H54 (cell line): Measurements from ENCODE around the gene CXCL3.
A peak's percentile ranks its signal among the peaks of the same experiment; 100 is the strongest.
"Not testable (repeated sequence)": the region's sequence is repeated elsewhere in the genome, so short reads cannot be mapped to it uniquely, and the experiment has no call there.

ENCODE experiments used
- DNase-seq: peaks from one replicate; pipeline ENCODE4 v3.0.0; 2011; ENCODE audit warnings: low spot score, mixed read lengths; ENCODE audit not compliant: insufficient read length
- FAIRE-seq: peaks from 3 replicates; lab custom pipeline; 2011; peaks lifted over from hg19 to GRCh38; lab: Jason Lieb, UNC
- POLR2A ChIP-seq: IDR thresholded peaks from 2 replicates; pipeline ENCODE4 v1.6.1; 2011; ENCODE audit warnings: low read depth, mild to moderate bottlenecking, low read length

The CXCL3 gene

DNA sequence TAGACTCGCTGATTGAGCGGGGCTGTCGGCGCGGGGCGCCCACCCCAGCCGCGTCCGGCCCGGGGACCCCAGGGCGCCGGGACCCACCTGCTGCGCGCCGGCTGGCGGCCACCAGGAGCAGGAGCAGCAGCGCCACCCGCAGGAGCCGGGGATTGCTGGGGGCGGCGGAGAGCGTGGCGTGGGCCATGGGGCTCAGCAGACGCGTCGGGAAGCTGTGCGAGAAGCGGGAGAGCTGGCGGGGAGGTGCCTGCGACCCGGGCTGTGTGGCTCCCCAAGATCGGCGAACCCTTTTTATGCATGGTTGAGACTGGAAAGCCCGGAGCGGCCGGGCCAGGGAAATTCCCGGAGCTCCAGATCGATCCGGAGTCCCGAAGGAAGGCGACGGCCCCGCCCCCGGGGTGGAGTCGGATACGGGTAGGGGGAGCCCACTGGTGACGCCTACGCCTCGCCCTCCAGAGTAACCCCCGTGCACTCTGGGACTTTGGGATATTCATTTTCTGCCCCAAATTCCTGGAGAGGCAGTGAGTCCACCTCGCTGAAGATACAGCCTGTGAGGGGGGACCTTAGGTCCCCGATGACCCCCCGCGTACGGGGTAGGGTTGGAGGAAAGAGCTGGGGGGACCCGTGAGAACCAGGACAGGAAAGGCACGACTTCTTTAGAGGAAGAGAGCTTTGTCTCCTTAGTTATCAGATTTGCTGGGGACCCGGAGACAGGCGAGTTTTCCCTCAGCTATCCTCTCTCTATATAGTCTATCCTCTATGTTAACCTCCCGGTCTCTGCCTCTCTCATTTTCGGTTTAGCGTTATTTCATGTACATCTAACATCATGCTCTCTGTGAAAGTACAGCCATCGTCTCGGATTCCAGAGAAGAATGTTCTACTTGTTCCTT, at the start of gene CXCL3:
Gene CXCL3 (minus strand): TSS at position 265 of the 890 bp plus-strand sequence. CDS start 78 bp downstream, at position 187.
- peak; percentile 33 for DNase-seq
- TF ChIP-seq POLR2A = peak; percentile 25; the same call in 1 of the 2 replicates
- no peak for FAIRE-seq

DNA sequence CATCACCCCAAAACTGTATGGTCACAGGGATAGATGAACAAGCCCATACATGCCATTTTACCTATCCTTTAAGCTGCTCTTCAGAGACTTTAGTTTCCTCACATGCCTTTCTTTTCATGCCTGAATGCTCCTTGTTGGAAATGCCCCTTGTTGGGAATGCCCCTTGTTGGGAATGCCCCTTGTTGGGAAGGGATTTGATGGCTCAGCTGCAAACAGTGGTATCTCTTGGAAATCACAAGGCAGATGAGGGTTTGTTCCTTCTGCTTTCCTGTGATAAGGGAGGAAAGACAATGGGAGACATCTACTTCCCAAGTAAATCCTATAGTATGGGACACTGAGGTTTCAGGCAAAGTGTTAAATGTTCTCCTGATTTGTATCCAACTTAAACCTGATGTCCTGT, 49.0 kb upstream of the CXCL3 start:
- DNase-seq (no peak), FAIRE-seq (no peak)
- no peak for TF ChIP-seq POLR2A

DNA sequence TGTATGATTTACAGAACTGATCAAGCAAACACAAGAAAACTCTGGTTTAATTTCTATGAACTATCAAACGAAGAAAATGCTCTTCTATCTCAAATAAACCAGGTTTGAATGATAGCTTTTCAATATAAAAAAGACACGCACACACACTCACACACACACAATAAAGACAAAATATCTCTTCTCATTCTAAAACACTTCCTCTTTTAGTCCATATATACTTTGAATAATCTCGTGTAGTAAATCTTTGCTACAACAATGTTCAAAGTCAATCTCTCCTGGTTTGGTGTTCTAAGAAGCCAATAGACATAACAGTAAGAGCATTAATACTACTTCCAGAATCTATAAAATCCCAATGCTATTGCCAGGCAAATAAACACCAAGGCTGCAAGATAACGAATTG, 47.2 kb upstream of the CXCL3 start:
- FAIRE-seq (no peak), DNase-seq (no peak)
- no peak for TF ChIP-seq POLR2A

DNA sequence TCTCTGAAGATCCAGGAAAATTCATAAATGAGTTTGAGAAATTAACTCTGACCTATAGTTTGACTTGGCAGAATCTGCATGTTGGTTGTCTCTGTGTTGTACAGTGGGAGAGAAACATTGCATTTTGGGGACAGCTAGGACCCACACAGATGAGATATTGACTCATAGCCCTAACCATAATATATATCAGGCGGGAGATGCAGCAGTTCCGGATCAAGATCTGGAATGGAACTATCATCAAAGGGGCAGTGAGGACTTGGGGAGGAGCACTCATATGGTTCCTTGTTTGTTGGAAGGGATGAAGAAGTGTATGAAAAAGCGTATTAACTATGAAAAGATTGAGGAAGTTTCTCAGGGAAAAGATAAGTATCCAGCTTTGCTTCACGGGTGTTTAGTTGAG, 46.5 kb upstream of the CXCL3 start:
- no peak for TF ChIP-seq POLR2A
- no peak for FAIRE-seq
- no peak for DNase-seq

DNA sequence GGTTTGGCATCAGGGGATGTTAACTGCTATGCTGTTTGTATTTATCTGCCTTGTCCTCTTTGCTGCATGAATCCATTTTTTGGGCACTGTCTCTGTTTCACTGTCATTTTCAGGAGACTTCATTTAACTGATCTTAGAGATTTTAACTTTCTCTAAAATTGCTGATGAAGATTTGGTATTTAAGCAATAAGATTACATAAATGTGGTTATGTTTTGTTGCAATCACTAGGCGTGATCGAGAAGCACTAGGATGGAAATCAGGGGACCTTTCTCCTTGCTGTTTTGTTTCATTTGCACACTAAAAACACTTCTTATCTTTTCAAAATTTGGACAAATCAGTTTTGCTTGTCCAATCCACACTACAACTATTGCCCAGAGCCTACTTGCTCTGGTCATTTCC, 45.1 kb upstream of the CXCL3 start:
- no peak for FAIRE-seq
- DNase-seq = no peak
- TF ChIP-seq POLR2A = no peak

DNA sequence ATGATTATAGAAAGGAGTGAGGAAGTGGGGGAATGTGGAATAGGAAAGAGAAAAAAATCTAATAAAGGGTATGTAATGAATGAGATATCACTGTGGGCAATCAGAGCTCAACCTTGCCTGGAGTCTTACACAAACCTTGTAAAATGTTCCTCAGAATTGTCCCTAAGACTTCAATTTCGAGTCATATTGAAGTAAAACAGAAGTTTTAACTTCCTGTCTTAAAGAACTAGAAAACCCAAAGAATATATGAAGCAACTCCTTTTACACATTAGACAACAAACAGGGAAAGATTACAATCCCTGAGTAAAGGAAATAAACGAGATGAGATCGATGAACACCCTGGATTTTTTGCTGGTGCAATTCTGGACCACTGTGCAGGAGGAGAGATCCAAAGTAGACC, 42.5 kb upstream of the CXCL3 start:
- no peak for TF ChIP-seq POLR2A
- FAIRE-seq (no peak), DNase-seq (no peak)

DNA sequence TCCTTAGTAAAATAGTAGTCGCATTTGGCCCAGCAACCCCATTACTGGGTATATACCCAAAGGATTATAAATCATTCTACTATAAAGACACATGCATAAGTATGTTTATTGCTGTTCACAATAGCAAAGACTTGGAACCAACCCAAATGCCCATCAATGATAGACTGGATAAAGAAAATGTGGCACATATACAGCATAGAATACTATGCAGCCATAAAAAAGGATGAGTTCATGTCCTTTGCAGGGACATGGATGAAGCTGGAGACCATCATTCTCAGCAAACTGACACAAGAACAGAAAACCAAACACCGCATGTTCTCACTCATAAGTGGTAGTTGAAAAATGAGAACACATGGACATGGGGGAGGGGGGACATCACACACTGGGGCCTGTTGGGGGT, 41.9 kb upstream of the CXCL3 start:
- FAIRE-seq, DNase-seq: not testable (repeated sequence)

DNA sequence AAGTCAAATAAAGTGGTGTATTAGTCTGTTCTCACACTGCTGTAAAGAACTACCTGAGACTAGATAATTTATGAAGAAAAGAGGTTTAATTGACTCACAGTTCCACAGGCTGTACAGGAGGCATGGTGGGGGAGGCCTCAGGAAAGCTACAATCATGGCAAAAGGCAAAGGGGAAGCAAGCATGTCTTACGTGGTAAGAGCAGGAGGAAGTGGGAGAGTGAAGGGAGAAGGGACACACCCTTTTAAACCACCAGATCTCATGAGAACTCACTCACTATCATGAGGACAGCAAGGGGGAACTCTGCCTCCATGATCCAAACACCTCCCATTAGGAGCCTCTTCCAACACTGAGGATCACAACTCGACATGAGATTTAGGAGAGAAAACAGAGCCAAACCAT, 40.5 kb upstream of the CXCL3 start:
- not testable (repeated sequence) for FAIRE-seq, DNase-seq

DNA sequence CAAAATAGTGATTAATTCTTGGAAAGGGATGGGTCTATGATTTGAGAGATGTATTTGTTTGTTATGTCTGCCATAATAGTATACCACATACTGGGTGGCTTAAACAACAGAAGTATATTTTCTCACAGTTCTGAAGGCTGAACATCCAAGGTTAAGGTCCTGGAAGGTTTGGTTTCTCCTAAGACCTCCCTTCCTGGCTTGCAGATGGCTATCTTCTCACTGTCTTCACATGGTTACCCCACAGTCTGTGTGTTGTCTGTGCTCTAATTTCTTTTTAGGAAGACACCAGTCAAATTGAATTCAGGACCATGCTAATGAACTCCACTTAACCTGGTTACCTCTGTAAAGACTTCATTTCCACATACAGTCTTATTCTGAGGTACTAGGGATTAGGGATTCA, 34.9 kb upstream of the CXCL3 start:
- FAIRE-seq (no peak), DNase-seq (no peak)
- no peak for TF ChIP-seq POLR2A

DNA sequence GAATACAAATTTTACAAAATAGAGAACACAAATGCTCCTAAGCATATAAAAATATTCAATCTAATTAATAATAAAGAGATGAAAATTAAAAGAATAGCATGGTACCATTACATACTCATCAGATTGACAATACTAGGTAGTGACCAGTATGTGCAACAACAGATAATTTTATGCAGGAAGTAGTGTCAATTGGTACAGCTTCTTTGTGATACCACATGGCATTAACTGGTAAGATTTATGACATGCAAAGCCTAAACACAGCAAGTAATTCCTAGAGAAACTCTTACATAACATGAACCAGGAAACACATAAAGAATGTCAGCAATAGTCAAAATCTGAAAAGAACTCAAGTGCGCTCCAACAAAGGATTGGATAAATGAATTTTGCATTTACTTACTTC, 34.2 kb upstream of the CXCL3 start:
- no peak for TF ChIP-seq POLR2A
- no peak for DNase-seq
- no peak for FAIRE-seq

DNA sequence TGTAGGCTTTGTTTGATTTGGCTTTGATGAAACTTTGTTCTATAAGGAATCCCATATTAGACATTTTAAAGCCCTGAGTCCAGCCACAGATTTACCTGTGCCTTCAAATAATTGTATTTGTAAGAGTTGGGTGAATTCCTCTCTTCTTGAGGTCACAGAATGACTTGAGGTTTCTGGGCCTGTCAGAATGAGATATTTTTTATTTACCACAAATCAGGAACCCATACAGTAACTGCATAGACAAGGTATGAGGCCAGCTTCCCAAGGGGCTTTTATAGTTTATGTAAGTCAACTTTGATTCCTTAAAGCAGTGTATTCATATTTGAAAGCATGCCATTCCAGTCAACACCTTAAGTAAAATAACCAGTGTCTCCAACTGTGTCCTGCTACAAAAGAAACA, 29.1 kb upstream of the CXCL3 start:
- no peak for DNase-seq
- FAIRE-seq = no peak
- TF ChIP-seq POLR2A = no peak

DNA sequence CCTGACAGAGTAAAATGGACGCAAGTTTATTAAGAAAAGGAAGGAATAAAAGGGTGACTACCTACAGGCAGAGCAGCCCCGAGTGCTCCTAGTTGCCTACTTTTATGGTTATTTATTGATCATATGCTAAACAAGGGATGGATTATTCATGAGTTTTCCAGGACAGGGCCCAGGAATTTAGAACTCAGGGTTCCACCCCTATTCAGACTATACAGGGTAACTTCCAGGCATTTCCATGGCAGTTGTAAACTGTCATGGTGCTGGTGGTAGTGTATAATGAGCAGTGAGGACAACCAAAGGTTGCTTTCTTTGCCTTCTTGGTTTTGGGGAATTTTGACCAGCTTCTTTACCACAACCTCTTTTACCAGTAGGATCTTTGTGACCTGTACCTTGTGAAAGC, 27.7 kb upstream of the CXCL3 start:
- TF ChIP-seq POLR2A = no peak
- FAIRE-seq = no peak
- no peak for DNase-seq

DNA sequence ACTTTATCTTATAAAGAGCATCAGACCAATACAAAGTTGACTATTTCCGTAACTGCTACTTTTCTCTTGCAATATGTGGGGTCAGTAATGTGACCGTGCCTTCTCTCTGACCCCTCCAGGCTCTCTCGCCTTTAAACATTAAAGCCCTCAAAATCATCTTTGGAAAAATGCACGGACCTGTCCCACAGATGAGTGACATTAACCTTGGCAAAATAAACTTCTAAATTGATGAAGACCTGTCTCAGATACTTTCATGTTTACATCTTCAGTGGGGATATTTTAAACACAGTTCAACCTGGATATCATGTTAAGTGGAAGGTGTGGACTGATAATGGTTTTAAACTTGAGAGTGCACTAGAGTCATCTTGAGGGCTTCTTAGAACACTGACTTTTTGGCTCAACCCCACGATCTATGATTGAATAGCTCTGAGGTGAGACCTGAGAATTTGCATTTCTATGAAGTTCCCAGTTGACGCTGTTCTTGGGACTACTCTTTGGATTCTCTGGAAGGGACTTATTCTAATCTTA, 26.7 kb upstream of the CXCL3 start:
- no peak for FAIRE-seq
- no peak for TF ChIP-seq POLR2A
- no peak for DNase-seq

DNA sequence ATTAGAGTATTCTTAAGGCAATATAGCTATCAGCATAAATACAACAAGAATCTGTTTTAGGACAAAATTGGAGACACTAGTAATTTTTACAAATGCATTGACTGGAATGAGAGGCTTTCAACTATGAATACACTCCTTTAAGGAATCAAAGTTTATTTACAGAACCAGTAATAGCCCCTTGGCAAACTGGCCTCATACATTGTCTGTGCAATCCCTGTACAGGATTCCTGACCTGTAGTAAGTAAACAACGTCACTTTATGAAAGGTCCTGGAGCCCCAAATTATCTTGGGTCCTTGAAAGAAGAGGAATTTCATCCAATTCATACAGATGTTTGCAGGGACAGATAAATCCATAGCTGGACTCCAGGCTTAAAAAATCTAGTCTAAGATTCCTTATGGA, 25.4 kb upstream of the CXCL3 start:
- no peak for TF ChIP-seq POLR2A
- DNase-seq (no peak), FAIRE-seq (no peak)

DNA sequence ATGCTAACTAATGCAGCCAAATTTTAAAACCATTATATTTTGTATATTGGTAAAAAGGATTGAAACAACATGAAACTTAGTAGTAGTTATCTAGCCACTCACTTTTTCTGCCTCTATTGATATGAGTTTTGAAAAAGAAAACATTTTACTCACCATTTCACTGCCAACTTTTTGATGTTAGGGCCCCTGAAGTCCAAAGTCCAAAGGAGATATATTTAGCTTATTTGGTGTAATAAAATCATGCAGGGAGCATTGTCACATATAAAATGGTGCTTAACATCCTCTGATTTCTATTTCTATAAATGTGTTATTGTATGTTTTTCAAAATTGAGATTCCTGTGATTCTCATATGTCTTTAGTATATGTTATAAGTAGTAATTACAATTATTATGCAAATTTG, 24.5 kb upstream of the CXCL3 start:
- FAIRE-seq (no peak), DNase-seq (no peak)
- TF ChIP-seq POLR2A = no peak
